GM19238 (cell line): Measurements from ENCODE around the gene MYOD1.

Experiments used
- DNase-seq: peaks from one replicate; pipeline ENCODE4 v3.0.0; 2011; ENCODE audit warnings: low spot score; ENCODE audit not compliant: insufficient read length

The MYOD1 gene

GRCh38 chr11:17770048-17770652 is 50.8 kb downstream of the MYOD1 start:
- no peak for DNase-seq

- no peak for DNase-seq
These were observed 51.5 kb downstream of the MYOD1 start for GRCh38 chr11:17770917-17771316.

GRCh38 chr11:17771415-17771814 is 52.0 kb downstream of the MYOD1 start:
- no peak for DNase-seq
